HPDE6-E6E7 (cell line): ENCODE results near the gene FANCG.

Source experiments
- DNase-seq: peaks from one replicate; pipeline ENCODE4 v3.0.0; 2011; ENCODE audit warnings: missing footprints; ENCODE audit errors: extremely low spot score

Gene FANCG

GRCh38 chr9:35079426-35080341 lies at the start of gene FANCG:
Gene FANCG (minus strand): TSS chr9:35079942. CDS start chr9:35079524, 418 bp downstream.
- DNase-seq: peak; percentile 95

GRCh38 chr9:35116898-35117551 lies 37.3 kb upstream of the FANCG start:
- peak; percentile 89 for DNase-seq

GRCh38 chr9:35116539-35116897 lies 36.8 kb upstream of the FANCG start:
- DNase-seq: no peak

- peak; percentile 83 for DNase-seq
These were observed 36.2 kb upstream of the FANCG start, which contains the start of gene ATOSB for GRCh38 chr9:35115680-35116538. Gene ATOSB (minus strand): TSS chr9:35115862. CDS start chr9:35108274, 7,588 bp downstream.

- DNase-seq: peak; percentile 61
These were observed 35.3 kb upstream of the FANCG start for GRCh38 chr9:35114840-35115628.

GRCh38 chr9:35114113-35114839 lies 34.5 kb upstream of the FANCG start:
- DNase-seq: peak; percentile 86

DNA sequence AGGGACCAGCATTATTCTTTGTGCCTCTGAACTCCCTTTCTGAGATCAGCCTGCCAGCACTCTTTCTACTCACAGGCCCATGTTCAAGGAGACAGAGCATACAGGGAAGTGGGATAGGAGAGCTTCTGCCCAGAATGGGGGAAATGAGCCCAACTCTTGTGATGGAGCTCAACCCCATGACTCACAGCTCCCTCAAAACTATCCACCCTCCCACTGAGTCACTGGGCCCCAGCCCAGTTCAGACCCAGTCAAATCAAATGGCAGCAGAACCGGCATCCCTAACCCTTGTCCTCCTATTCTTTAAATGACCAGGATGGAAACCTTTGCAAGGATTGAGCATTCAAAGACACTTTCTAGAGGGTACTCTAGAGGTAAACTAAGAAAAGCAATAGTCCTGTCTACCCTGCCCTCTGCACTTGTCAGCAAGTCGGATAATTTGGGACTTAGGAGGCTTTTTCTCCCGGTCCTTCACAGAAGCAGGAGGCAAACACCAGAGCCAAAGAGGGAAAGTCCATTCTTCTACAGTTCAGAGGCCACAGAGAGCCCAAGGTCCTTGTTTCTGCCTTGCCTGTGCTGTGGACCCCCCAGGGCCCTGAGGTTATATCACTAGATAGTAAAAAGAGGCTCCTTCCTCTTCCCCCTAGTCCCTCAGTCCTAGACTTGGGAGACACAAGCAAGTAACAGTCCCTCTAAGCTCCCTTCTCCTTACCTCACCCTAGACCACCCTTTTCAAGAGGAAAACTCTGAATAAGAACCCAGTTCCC lies 32.7 kb upstream of the FANCG start:
- DNase-seq: no peak

- DNase-seq: peak; percentile 86
These were observed 31.5 kb upstream of the FANCG start for GRCh38 chr9:35111001-35111933.

GRCh38 chr9:35110327-35110761 lies 30.6 kb upstream of the FANCG start:
- no peak for DNase-seq

- DNase-seq: no peak
These were observed 29.3 kb upstream of the FANCG start for GRCh38 chr9:35108946-35109575.

GRCh38 chr9:35108461-35108860 lies 28.7 kb upstream of the FANCG start:
- no peak for DNase-seq

DNA sequence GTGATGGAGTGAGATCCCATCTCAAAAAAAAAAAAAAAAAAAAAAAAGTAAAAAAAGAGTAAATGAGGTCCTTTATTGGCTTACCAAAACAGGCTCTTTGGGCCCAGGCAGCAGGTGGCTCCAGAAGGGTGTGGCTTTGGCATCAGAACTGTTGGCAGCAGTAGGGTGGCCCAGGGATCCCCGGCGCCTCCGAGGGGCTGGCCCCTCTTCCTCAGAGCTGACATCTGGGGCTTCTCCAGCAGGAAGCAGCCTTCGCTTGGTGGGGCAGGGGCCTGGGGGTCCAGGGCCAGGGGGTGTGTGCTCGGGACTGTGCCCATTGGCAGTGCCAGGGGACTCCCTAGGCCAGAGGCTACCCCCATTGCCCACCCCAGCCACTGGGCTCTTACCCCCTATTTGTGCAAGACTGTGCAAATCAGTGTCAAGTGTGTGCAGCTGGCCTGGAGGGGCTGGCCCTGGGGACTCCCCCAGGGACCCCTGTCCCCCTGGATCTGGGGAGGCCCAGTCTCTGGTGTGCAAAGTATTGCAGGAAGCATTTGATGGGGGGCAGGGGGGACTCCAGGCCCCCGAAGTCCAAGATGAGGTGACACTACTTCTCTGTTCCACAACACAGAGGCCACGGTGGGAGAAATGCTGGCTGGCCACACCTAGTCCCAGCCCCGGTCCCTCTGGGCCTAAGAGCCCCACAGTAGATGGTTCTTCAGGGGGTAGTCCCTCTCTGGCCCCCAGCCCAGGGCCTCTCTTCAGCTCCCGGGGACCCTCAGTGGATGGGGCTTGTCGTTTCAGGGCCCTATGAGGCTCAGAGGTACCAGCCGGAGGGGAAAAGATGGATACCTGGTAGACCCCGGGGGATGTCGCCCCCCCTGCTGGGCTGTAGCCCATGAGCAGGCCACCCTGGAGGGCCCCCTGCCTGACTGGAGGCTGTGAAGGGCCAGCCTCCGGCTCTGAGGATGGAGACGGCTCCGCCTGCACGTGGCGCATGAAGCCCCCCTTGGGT lies 27.9 kb upstream of the FANCG start:
- DNase-seq: no peak

GRCh38 chr9:35106343-35106730 lies 26.6 kb upstream of the FANCG start:
- no peak for DNase-seq

DNA sequence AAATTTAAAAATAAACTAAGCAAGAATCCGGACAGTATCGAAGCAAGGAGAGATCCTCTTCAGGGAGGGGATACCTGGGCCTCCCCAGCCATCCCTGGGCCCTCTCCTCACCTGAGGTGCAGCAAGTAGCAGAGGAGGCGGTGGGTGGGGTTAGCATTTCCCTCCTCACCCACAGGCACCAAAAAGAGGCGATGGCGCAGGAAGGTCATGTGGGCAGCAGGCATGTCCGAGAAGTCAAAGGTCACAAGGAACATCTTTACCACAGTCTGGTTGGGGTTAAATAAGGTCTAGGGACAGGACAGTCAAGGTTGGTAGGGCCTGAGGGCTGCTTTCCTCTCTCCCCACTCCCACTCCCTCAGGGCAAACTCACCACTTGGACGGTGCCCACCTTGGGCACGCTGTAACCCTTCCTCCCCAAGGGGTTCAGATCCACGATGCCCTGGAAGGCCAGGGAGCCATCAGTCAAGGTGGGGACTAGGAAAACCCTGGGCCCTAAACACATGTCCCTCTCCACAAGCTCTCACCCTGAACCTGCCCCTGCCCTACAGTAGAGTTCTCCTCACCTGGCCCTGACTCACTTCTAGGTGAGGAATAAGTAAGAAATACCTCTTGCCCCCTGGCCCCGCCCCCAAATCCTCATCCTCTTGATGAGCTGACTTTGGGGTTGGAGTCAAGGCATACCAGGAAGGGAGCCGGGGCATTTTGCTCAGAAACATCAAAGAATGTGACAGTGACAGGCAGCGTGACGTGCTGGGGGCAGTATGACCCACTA lies 26.0 kb upstream of the FANCG start:
- no peak for DNase-seq

DNA sequence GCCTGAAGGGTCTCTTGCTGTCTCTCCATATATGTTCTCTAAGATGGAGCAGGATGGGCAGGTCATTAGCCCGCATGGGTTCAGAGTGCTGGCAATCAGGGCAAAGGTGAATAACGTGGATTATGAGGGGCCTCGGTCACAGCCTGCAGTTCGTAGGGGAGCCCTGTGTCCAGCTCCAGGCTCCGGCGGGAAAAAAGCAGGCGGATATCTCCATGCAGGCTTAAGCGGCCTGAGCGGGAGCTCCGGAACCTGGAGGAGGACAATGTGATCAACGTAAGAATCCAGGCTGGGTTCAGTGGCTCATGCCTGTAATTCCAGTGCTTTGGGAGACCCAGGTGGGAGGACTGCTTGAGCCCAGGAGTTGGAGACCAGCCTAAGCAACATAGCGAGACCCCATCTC lies 25.4 kb upstream of the FANCG start:
- no peak for DNase-seq

DNA sequence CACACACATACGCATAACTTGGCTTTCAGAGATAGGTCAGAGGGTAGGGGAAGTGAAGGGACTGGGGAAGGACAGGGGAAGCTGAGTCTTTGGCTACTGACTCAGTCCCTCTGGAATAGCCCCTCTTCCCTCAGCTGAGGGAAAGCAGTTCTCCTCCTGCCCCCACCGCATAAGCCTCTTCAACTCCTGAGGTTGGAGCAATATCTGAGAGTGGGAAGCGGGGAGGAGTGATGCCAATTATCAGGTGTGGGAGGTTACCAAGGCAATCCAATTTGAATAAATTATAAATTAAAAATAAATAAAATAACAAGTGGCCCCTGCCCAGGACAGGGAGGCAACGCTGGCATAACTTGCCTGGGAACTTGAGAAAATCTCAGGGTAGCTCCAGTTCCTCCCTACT lies 24.8 kb upstream of the FANCG start:
- no peak for DNase-seq
